HG02623 (cell line): ENCODE data around the gene POLR3H.

Experiments
- ATAC-seq: cut with Tn5 transposase; IDR thresholded peaks from one replicate; pipeline ENCODE4 v1.9.1; 2021; ENCODE audit warnings: moderate library complexity; ENCODE audit not compliant: unreplicated experiment

POLR3H gene

GRCh38 chr22:41522813-41523212, 21.5 kb downstream of the POLR3H start:
- ATAC-seq, result no peak

DNA sequence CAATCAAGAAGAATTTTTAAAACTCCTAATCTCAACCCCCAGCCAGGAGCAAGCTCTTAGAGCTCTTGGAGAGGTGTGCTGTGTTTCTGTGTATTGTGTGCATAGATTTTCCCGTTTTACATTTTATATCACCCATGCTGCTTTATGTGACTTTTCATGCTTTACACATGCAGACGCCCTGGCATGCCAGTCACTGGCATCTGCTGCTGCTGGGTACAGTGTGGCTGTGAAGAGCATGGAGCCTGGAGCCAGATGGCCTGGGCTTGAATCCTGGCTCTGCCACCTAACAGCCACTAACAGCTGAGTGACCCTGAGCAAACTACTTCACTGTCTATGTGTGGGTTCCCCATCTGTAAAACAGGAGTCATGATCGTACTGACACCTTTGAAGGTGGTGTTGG, 23.1 kb downstream of the POLR3H start:
- no peak for ATAC-seq

DNA sequence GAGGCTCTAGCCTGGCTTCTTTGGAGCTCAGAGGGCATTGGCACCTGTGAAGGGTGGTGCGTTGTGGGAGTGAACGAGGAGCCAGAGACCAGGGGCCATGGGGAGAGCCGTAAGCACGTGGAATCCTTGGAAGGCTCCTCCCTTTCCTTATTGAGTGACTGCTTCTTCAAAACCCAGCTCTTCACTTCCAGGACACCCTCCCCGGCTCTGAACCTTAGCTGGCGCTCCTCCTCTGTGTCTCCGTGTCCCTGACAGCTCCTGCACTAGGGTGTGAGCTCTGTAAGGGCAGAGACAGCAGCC, 26.3 kb downstream of the POLR3H start:
- ATAC-seq, result no peak

DNA sequence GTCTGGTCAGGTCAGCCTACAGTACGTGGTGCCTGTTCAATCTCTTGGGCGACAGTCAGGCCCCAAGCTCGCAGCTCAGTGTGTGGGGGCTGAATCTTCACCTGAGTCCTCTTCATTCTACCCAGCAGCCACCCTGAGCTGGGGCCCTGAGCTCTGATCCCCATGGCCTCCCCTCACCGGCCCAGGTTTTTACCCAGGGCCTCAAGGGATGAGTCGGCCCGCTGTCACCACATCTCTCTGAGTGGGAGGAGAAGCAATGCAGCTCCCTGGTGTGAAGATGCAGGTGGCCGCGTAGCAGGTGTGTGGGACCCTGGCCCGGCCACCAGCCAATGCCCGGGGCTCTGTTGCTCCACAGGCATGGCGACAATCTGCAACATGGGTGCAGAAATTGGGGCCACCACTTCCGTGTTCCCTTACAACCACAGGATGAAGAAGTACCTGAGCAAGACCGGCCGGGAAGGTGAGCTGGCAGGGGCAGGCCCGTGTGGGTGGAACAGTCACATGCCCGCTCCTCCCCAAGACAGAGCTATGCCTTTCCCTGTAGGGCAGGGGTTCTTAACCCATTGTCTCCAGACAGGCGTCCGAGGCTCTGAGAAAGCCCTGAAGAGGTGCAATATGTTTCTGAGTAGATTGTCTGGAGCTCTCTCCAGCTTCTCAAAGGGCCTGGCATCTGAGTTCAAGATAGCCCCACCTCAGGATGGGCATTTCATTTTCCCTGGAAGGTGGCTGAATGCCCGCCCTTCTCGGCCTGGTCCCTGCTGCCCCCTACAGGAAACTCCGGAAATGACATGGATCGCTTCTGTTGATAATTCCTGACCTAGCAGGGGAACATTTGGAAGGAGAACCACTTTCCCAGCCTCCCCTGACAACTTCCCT, 26.9 kb downstream of the POLR3H start:
- no peak for ATAC-seq

DNA sequence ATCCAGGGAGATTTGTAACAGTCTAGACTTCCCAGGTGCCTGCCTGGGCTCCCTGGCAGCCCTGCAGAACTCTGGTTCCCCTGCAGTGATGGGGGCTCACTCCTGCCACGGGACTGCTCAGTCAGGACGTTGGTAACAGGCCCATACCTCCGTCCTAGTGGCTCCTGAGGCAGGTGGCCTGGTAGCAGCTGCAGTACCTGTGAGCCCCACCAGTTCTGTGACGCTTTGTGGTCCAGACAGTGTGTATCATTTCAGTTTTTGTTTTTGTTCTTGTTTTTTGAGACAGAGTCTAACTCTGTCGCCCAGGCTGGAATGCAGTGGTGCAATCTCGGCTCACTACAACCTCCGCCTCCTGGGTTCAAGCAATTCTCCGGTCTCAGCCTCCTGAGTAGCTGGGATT, 27.8 kb downstream of the POLR3H start:
- no peak for ATAC-seq

GRCh38 chr22:41513391-41513790, 30.9 kb downstream of the POLR3H start:
- no peak for ATAC-seq

GRCh38 chr22:41512421-41513194, 31.7 kb downstream of the POLR3H start:
- ATAC-seq, result no peak

- ATAC-seq, result no peak
These were observed 32.7 kb downstream of the POLR3H start for GRCh38 chr22:41511521-41511968.

GRCh38 chr22:41508770-41509170, 35.5 kb downstream of the POLR3H start:
- no peak for ATAC-seq

- ATAC-seq, result no peak
These were observed 36.8 kb downstream of the POLR3H start for GRCh38 chr22:41507330-41508063.

DNA sequence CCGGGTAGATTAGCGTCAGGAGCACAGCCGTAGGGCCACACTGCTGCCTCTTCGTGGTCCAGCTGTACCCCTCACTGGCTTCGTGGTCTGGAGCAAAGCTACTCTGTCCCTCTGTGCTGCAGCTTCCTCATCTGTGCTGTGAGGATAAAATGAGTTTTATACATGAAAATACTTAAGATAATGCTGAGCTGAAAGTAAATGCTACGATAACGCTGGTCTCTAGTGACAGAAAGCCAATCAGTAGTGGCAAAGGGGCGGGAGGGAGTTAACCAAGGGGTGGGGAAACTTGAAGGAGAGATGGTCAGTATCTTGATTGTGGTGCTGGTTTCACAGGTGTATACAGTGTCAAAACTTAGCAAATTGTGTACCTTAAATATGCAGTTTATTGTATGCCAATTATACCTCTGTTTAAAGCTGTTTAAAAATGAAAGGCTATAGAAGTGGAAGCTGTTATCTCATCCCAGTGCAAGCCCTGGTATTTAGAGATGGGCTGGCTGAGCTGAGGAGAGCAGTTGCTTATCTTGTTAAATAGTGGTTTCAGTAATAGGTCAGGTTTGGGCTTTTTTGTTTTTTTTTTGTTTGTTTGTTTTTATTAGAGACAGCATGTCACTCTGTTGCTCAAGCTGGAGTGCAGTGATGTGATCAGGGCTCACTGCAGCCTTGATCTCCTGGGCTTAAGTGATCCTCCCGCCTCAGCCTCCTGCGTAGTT, 38.6 kb downstream of the POLR3H start:
- no peak for ATAC-seq

DNA sequence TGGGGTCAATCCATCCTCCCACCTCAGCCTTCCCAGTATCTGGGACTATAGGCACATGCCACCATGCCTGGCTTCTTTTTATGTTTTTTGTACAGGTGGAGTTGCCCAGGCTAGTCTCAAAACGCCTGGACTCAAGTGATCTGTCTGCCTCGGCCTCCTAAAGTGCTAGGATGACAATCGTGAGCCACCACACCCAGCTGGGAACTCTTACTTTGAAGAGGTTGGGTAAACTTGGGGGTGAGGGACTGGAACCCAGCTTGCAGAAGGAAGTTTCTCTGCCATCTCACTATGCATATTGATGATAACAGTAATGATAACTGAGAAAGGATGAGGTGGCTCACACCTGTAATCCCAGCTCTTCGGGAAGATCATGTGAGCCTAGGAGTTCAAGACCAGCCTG, 39.5 kb downstream of the POLR3H start:
- ATAC-seq, result no peak

DNA sequence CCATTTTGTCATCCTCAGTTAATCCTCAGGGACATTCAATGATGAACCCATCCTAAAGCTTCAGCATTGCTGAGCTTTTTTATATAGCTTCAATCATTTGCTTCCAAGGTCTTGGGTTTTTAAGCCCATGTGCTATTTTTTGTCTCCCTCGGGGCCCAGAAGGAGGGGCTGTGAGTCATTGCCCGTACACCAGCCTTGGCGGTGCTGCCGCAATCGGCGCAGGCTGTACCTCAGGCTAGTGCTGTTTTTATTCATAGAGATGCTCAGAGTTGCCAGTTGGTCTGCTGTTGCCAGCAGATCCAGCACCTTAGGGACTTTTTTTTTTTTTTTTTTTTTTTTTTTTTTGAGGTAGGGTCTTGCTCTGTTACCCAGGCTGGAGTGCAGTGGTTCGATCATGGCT, 39.9 kb downstream of the POLR3H start:
- no peak for ATAC-seq

- ATAC-seq, result no peak
These were observed 43.1 kb downstream of the POLR3H start for GRCh38 chr22:41501209-41501608.

GRCh38 chr22:41500303-41500702, 44.0 kb downstream of the POLR3H start:
- ATAC-seq, result no peak

GRCh38 chr22:41499624-41500280, 44.5 kb downstream of the POLR3H start:
- ATAC-seq, result no peak

DNA sequence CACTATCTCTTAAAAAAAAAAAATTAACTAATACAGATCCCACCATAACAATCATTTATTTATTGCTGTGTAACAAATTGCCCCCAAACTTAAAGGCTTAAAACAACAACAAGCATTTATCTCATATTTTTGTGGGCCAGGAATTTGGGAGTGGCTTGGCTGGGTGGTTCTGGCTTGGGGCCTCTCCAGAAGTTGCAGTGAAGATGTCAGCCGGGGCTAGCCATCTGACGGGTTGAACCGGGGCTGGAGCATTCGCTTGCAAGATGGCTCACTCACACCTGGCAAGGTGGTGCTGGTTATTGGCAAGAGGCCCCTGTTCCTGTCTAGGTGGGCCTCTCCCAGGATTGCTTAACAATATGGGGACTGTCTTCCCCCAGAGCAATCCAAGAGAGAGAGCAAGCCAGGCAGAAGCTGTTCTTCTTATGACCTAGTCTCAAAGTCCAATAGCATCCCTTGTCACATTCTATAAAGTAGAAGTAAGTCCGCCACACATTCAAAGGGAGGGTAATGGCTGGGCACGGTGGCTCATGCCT, 45.9 kb downstream of the POLR3H start:
- no peak for ATAC-seq

DNA sequence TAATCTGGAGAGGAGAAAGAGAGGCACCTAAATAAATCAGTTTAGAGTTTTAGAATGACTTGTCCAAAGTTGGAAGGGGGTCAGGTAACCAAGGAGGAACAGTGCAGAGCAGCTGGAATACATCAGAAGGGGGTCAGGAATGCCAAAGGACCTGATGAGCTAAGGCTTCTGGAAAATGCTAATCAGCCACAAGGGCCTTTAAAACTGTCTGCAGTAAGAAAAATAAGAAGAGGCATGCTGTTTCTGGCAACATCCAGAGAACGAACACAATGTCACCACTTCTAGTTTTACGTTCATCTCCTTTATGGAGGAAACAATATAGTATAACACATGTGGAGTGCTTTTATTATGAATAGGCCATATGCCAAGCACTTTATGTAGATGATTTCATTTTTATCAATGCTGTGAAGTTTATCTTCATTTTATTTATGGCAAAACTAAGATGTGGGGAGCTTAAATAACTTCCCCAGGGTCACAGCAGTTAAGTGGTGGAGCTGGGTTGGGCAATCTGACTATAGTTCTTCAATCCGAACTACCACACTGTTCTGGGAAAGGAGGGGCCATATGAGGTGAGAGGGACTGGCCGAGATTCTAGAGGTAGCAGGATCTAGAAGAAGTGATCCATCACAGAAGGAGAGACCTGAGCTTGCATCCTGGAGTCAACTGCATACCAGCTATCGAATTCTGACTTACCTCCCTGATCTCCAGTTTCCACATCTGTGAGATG, 52.7 kb downstream of the POLR3H start:
- ATAC-seq, result no peak

GRCh38 chr22:41488596-41489385, 55.5 kb downstream of the POLR3H start:
- ATAC-seq, result no peak
